DMS53 treated with DMSO at 0.1 percent for 48 hours (cell line): ENCODE results near the gene TBC1D23.
"Not testable (repeated sequence)": the region's sequence is repeated elsewhere in the genome, so short reads cannot be mapped to it uniquely, and the experiment has no call there.

Experiments
- DNase-seq: peaks from one replicate; lab custom pipeline; 2025; ENCODE audit not compliant: unreplicated experiment; lab: John Stamatoyannopoulos, UW

TBC1D23 gene

GRCh38 chr3:100340527-100340926 is 79.7 kb downstream of the TBC1D23 start:
- no peak for DNase-seq

GRCh38 chr3:100348727-100349126 is 87.9 kb downstream of the TBC1D23 start:
- DNase-seq = no peak

- DNase-seq = not testable (repeated sequence)
These were observed 91.0 kb downstream of the TBC1D23 start for GRCh38 chr3:100351770-100352169.

GRCh38 chr3:100352296-100353231 is 91.8 kb downstream of the TBC1D23 start:
- DNase-seq = no peak

GRCh38 chr3:100354850-100355249 is 94.1 kb downstream of the TBC1D23 start:
- no peak for DNase-seq

GRCh38 chr3:100358413-100358812 is 97.6 kb downstream of the TBC1D23 start:
- DNase-seq = no peak

- DNase-seq = no peak
These were observed 98.2 kb downstream of the TBC1D23 start for GRCh38 chr3:100359035-100359434.

- DNase-seq = no peak
These were observed 100.1 kb downstream of the TBC1D23 start for GRCh38 chr3:100360757-100361496.

- no peak for DNase-seq
These were observed 101.1 kb downstream of the TBC1D23 start for GRCh38 chr3:100361897-100362296.

- no peak for DNase-seq
These were observed 103.6 kb downstream of the TBC1D23 start for GRCh38 chr3:100364421-100364820.

GRCh38 chr3:100366424-100366823 is 105.6 kb downstream of the TBC1D23 start:
- no peak for DNase-seq

- DNase-seq = no peak
These were observed 107.6 kb downstream of the TBC1D23 start for GRCh38 chr3:100368441-100368840.

- no peak for DNase-seq
These were observed 110.0 kb downstream of the TBC1D23 start for GRCh38 chr3:100370756-100371155.

GRCh38 chr3:100374521-100374920 is 113.7 kb downstream of the TBC1D23 start:
- no peak for DNase-seq
